SJCRH30 (cell line): ENCODE results near the gene NEK4. TPM values are rescaled to one million over a fixed set of nuclear protein-coding genes. Genes with fewer than 3 reads are reported as not detected.
"Not testable (repeated sequence)": the region's sequence is repeated elsewhere in the genome, so short reads cannot be mapped to it uniquely, and the experiment has no call there.

Source experiments
- DNase-seq, 2 experiments: peaks; one replicate each; pipeline ENCODE4 v3.0.0-alpha.2; 2015 to 2020
- H3K27ac ChIP-seq: fragments of 250-450 bp; sonication (Bioruptor Pico); 2 replicates; pipeline ENCODE4 v1.5.1; 2020; ENCODE audit warnings: mild to moderate bottlenecking, moderate library complexity
- H3K27me3 ChIP-seq: fragments of 250-450 bp; sonication (Bioruptor Pico); 2 replicates; pipeline ENCODE4 v1.5.1; 2020; ENCODE audit warnings: mild to moderate bottlenecking, moderate library complexity
- H3K36me3 ChIP-seq: fragments of 250-450 bp; sonication (Bioruptor Pico); 2 replicates; pipeline ENCODE4 v1.5.1; 2020; ENCODE audit warnings: mild to moderate bottlenecking, moderate library complexity
- H3K4me1 ChIP-seq: fragments of 250-450 bp; sonication (Bioruptor Pico); 2 replicates; pipeline ENCODE4 v1.5.1; 2020; ENCODE audit warnings: mild to moderate bottlenecking, moderate library complexity
- H3K4me3 ChIP-seq: fragments of 250-450 bp; sonication (Bioruptor Pico); 2 replicates; pipeline ENCODE4 v1.5.1; 2020; ENCODE audit warnings: mild to moderate bottlenecking, moderate library complexity
- H3K9me3 ChIP-seq: fragments of 250-450 bp; sonication (Bioruptor Pico); replicated peaks from 2 replicates; pipeline ENCODE4 v1.5.1; 2020; ENCODE audit warnings: mild to moderate bottlenecking, moderate library complexity
- total RNA-seq: library from RNA; depleted of rRNA; stranded (reverse); fragments of >200 nt; shearing (Covaris generic); gene quantifications from 2 replicates; pipeline ENCODE4 v1.2.3, GENCODE V29; 2014

The NEK4 gene
- total RNA-seq, 1 experiment from 2014 or later = 23.3 TPM

GRCh38 chr3:52743721-52744120, 27.0 kb downstream of the NEK4 start:
- H3K27me3 ChIP-seq = no peaks in the 10 kb centered on the region
- no peak overlapping the region for H3K27ac ChIP-seq
- H3K9me3 ChIP-seq = no peaks in the 10 kb centered on the region
- peaks cover 52% of the 10 kb centered on the region for H3K36me3 ChIP-seq
- no peak overlapping the region for H3K4me3 ChIP-seq
- DNase-seq = no peak
- H3K4me1 ChIP-seq = no peaks in the 10 kb centered on the region

DNA sequence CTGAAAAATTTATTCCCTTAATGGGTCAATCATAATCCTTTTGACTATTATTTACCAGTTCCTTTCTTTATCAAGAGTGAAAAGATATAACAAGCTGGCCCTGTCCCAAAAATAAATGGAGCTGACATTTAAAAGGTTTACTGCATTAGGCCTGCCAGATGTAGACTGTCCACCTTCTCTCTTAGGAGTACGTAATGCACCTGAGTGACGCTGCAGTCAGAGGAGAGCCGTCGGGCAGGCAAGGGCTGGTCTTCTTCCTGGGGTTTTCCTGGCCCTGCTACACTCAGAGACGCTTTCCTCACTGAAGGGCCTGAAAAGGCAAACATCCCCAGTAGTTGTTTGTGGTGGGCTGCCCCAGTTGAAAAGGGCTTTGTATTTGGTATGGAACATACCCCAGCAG, 27.6 kb downstream of the NEK4 start:
- no peak for DNase-seq
- H3K4me3 ChIP-seq = no peak overlapping the region
- H3K36me3 ChIP-seq = peaks cover 50% of the 10 kb centered on the region

DNA sequence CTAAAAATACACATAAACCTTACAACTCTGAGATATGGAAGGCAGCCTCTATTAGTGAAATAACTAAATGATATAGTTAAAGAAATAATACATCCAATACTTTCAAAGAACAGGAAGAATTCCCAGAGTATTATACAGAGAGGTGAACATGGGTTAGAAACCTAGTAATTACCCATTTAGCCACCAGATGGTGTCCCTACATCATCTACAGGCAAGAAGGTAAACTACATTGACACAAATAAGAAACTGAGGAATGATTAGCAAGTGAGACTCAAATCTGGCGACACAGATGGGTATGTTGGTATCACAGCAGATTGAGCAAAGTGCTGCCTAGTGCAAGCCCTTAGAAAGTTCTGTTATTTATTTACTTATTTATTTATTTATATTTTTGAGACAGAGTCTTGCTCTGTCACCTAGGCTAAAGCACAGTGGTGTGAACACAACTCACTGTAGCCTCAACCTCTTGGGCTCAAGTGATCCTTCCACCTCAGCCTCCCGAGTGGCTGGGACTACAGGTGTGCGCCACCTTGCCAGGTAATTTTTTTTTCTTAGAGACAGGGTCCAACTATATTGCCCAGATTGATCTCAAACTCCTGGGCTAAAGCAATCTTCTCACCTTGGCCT, 28.2 kb downstream of the NEK4 start:
- peak in 1 of 2 experiments; percentile 52 for DNase-seq
- peaks cover 49% of the 10 kb centered on the region for H3K36me3 ChIP-seq
- no peak overlapping the region for H3K27ac ChIP-seq
- H3K9me3 ChIP-seq = no peaks in the 10 kb centered on the region
- no peak overlapping the region for H3K4me3 ChIP-seq
- H3K27me3 ChIP-seq = no peaks in the 10 kb centered on the region
- H3K4me1 ChIP-seq = no peaks in the 10 kb centered on the region

More for the DNA sequence above, 27.6 kb downstream of the NEK4 start:
- no peaks in the 10 kb centered on the region for H3K27me3 ChIP-seq
- H3K27ac ChIP-seq = no peak overlapping the region
- no peaks in the 10 kb centered on the region for H3K4me1 ChIP-seq
- no peaks in the 10 kb centered on the region for H3K9me3 ChIP-seq

- Histone ChIP-seq H3K36me3 (peaks cover 48% of the 10 kb centered on the region), H3K4me3 (no peak overlapping the region), H3K4me1 (no peaks in the 10 kb centered on the region), H3K9me3 (no peaks in the 10 kb centered on the region), H3K27ac (no peak overlapping the region), H3K27me3 (no peaks in the 10 kb centered on the region)
- no peak for DNase-seq
These were observed 31.0 kb downstream of the NEK4 start for GRCh38 chr3:52739730-52740129.

DNA sequence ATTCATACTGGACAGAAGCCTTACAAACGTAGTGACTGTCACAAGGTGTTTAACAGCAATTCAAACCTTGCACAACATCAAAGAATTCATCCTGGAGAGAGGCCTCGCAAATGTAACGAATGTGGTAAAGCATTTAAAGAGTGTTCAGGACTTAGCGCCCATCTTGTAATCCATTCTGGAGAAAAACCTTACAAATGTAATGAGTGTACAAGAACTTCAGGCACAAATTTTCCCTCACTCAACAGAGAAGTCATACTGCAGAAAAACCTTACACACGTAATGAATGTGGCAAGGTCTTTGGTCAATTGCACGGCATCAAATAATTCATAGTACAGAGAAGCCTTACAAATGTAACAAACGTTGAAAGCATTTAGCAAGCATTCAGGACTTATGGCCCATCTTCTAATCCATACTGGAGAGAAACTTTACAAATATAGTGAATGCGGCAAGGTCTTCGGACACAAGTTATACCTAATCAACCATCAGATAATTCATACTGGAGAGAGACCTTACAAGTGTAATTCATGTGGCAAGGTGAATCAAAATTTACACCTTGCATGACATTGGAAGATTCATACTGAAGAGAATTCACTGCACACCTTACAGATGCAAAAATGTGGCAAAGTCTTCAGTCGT, 37.4 kb downstream of the NEK4 start:
- Histone ChIP-seq H3K36me3 (peaks cover 36% of the 10 kb centered on the region), H3K9me3 (peaks cover 10% of the 10 kb centered on the region), H3K27ac (no peak overlapping the region), H3K4me1 (no peaks in the 10 kb centered on the region), H3K27me3 (no peaks in the 10 kb centered on the region), H3K4me3 (no peak overlapping the region)
- no peak for DNase-seq

DNA sequence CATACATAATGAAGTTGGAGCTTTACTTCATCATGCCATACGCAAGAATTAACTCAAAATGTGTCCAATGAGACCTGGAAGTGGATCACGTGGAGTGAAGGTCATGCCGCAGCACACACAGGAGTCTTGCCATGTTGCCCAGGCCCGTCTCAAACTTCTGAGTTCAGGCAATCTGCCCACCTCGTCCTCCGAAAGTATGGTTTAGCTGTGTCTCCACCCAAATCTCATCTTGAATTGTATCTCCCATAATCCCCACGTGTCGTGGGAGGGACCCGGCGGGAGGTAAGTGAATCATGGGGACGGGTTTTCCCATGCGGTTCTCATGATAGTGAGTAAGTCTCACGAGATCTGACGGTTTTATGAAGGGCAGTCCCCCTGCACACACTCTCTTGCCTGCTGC, 39.1 kb downstream of the NEK4 start:
- Histone ChIP-seq H3K9me3 (peaks cover 10% of the 10 kb centered on the region), H3K27me3 (no peaks in the 10 kb centered on the region), H3K4me3 (no peak overlapping the region), H3K36me3 (peaks cover 34% of the 10 kb centered on the region), H3K4me1 (no peaks in the 10 kb centered on the region), H3K27ac (no peak overlapping the region)
- no peak for DNase-seq

DNA sequence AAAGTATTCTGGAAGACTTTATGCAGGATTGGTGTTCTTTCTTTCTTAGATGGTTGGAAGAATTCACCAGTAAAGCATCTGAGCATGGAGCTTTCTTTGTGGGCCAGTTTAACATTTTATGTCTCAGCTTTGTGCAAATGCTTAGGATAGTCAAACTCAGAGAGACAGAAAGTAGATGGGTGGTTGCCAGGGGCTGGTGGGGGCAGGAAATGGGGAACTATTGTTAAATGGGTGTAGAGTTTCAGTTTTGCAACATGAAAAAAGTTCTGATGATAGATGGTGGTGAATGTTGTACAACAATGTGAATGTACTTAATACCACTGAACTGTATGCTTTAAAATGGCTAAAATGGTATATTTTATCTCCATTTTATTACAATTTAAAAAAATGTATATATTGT, 40.1 kb downstream of the NEK4 start:
- H3K4me1 ChIP-seq = no peaks in the 10 kb centered on the region
- no peak overlapping the region for H3K27ac ChIP-seq
- no peak for DNase-seq
- no peak overlapping the region for H3K4me3 ChIP-seq
- peaks cover 31% of the 10 kb centered on the region for H3K36me3 ChIP-seq
- H3K9me3 ChIP-seq = peaks cover 10% of the 10 kb centered on the region
- H3K27me3 ChIP-seq = no peaks in the 10 kb centered on the region

- H3K27ac ChIP-seq, H3K27me3 ChIP-seq, DNase-seq, H3K4me1 ChIP-seq, H3K4me3 ChIP-seq: not testable (repeated sequence)
- Histone ChIP-seq H3K36me3 (peaks cover 16% of the 10 kb centered on the region), H3K9me3 (peaks cover 10% of the 10 kb centered on the region)
These were observed 42.0 kb downstream of the NEK4 start for GRCh38 chr3:52728753-52729152.

- no peaks in the 10 kb centered on the region for H3K4me1 ChIP-seq
- no peaks in the 10 kb centered on the region for H3K27me3 ChIP-seq
- no peak overlapping the region for H3K4me3 ChIP-seq
- no peak for DNase-seq
- H3K27ac ChIP-seq = no peak overlapping the region
- H3K9me3 ChIP-seq = peaks cover 3% of the 10 kb centered on the region; the same call in 1 of the 2 replicates
- H3K36me3 ChIP-seq = no peaks in the 10 kb centered on the region
These were observed 46.2 kb downstream of the NEK4 start for GRCh38 chr3:52724511-52724910.

DNA sequence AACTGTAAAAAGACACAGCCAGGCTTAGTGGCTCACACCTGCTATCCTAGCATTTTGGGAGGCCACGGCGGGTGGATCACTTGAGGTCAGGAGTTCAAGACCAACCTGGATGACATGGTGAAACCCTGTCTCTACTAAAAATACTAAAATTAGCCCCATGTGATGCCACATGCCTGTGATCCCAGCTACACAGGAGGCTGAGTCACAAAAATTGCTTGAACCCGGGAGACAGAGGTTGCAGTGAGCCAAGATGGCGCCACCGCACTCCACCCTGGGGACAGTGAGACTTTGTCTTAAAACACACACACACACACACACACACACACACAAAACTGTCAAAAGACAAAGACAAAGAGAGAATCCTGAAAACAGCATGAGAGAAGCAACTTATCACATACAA, 46.8 kb downstream of the NEK4 start:
- no peaks in the 10 kb centered on the region for H3K27me3 ChIP-seq
- no peak for DNase-seq

DNA sequence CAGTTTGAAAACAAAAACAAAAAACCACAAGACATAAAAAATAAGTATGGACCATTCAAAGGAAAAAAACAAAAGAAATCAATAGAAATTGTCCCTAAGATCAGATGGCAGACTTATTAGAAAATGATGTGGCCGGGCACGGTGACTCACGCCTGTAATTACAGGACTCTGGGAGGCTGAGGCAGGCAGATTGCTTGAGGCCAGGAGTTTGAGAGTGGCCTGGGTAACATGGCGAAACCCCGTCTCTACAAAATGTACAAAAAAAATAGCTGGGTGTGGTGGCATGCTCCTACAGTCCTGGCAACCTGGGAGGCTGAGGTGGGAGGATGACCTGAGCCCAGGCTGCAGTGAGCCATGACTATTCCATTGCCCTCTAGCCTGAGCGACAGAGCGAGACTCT, 48.2 kb downstream of the NEK4 start:
- Histone ChIP-seq H3K36me3 (peaks cover 9% of the 10 kb centered on the region; the same call in 1 of the 2 replicates), H3K27ac (no peak overlapping the region), H3K4me1 (no peaks in the 10 kb centered on the region), H3K9me3 (no peaks in the 10 kb centered on the region), H3K4me3 (no peak overlapping the region), H3K27me3 (no peaks in the 10 kb centered on the region)
- DNase-seq = no peak

More for the DNA sequence above, 46.8 kb downstream of the NEK4 start:
- H3K27ac ChIP-seq = no peak overlapping the region
- no peaks in the 10 kb centered on the region for H3K4me1 ChIP-seq
- H3K9me3 ChIP-seq = peaks cover 1% of the 10 kb centered on the region; the same call in 1 of the 2 replicates
- peaks cover 4% of the 10 kb centered on the region; the same call in 1 of the 2 replicates for H3K36me3 ChIP-seq
- no peak overlapping the region for H3K4me3 ChIP-seq

- DNase-seq = no peak
- Histone ChIP-seq H3K27me3 (no peaks in the 10 kb centered on the region), H3K4me1 (no peaks in the 10 kb centered on the region), H3K36me3 (peaks cover 9% of the 10 kb centered on the region; the same call in 1 of the 2 replicates), H3K9me3 (no peaks in the 10 kb centered on the region), H3K4me3 (no peak overlapping the region), H3K27ac (no peak overlapping the region)
These were observed 49.1 kb downstream of the NEK4 start for GRCh38 chr3:52721730-52722008.

- H3K27me3 ChIP-seq = no peaks in the 10 kb centered on the region
- H3K36me3 ChIP-seq = peaks cover 9% of the 10 kb centered on the region; the same call in 1 of the 2 replicates
- no peaks in the 10 kb centered on the region for H3K9me3 ChIP-seq
- H3K27ac ChIP-seq = no peak overlapping the region
- H3K4me3 ChIP-seq = no peak overlapping the region
- no peaks in the 10 kb centered on the region for H3K4me1 ChIP-seq
- DNase-seq = no peak
These were observed 49.6 kb downstream of the NEK4 start for GRCh38 chr3:52721002-52721729.

GRCh38 chr3:52719618-52720017, 51.1 kb downstream of the NEK4 start:
- Histone ChIP-seq H3K27ac (no peak overlapping the region), H3K27me3 (no peaks in the 10 kb centered on the region), H3K4me3 (no peak overlapping the region), H3K9me3 (no peaks in the 10 kb centered on the region), H3K36me3 (peaks cover 9% of the 10 kb centered on the region; the same call in 1 of the 2 replicates), H3K4me1 (no peaks in the 10 kb centered on the region)
- no peak for DNase-seq

DNA sequence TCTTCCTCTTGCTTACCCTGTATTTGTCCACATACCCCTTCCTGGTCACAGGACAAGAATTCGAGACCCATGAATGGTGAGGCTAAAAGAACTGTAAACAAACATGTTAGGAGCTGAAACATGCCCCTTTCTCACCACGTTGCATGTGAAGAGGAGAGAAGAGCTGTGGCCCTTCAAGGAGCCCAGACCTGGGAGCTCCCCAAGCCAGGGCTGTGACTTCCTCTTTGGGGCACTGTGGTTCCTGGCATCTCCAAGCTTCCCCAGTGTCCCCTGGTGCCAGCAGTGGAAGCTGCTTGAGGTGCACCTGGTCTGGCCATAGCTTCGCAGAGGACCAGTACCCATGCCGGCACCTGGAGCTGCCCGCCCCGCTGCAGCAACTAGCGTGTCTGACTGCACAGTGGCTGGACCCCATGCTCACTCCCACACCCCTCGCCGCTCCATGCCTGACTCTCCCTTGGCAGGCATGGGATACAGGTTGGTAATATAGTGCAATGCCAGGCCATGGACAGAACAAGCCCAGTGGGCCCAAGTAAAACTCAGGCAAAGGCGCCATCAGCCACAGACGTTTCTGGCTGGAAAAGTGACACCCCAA, 54.9 kb downstream of the NEK4 start:
- Histone ChIP-seq H3K27ac (no peak overlapping the region), H3K27me3 (no peaks in the 10 kb centered on the region), H3K4me1 (no peaks in the 10 kb centered on the region), H3K4me3 (no peak overlapping the region), H3K36me3 (peaks cover 18% of the 10 kb centered on the region), H3K9me3 (no peaks in the 10 kb centered on the region)
- no peak for DNase-seq
